ENCODE measurements around the gene ACSS2. TPM values are rescaled to one million over a fixed set of nuclear protein-coding genes. Genes with fewer than 3 reads are reported as not detected.

Gene ACSS2
- total RNA-seq, 1 experiment from 2014 or later, result 25.4 TPM

DNA sequence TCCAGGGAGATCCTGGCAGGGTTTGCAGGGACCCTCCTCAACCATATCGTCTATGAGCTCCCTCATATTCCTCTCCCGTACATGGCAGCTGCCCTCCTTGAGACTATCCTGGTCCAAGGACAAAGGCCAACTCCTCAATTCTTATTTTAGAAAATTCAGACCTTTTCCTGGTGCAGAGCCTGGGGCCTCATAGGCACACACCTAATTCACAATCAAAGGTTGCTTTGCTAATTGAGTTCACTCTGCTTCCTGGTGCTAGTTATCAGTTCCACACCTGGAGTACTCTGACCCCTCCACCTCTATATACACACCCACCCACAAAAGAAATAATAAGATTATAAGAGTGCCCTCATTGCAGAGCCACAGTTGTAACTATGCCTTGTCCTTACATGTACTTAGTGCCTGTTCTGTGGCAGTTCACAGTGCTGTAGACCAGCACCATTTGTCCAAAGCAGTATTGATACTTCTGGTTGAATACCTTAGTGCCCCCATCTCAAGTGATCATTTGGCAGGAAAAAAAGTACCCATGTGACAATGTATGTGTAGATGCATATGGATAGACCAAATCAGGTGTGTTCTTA lies 40.5 kb downstream of the ACSS2 start:
- TF ChIP-seq POLR2AphosphoS5 (IDR thresholded peaks at IDR 0.05; ENCODE audit: low read depth, low read length), result no peak
- TF ChIP-seq, protein P1, sequence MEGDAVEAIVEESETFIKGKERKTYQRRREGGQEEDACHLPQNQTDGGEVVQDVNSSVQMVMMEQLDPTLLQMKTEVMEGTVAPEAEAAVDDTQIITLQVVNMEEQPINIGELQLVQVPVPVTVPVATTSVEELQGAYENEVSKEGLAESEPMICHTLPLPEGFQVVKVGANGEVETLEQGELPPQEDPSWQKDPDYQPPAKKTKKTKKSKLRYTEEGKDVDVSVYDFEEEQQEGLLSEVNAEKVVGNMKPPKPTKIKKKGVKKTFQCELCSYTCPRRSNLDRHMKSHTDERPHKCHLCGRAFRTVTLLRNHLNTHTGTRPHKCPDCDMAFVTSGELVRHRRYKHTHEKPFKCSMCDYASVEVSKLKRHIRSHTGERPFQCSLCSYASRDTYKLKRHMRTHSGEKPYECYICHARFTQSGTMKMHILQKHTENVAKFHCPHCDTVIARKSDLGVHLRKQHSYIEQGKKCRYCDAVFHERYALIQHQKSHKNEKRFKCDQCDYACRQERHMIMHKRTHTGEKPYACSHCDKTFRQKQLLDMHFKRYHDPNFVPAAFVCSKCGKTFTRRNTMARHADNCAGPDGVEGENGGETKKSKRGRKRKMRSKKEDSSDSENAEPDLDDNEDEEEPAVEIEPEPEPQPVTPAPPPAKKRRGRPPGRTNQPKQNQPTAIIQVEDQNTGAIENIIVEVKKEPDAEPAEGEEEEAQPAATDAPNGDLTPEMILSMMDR (IDR thresholded peaks at IDR 0.05), result no peak
- TF ChIP-seq TCF7L2 (IDR thresholded peaks at IDR 0.05; ENCODE audit: low read depth, low read length), result no peak
- no peak for TF ChIP-seq SIN3A (IDR thresholded peaks at IDR 0.05; ENCODE audit: borderline replicate concordance, insufficient read depth, low read depth, low read length)
- TF ChIP-seq, protein P2, sequence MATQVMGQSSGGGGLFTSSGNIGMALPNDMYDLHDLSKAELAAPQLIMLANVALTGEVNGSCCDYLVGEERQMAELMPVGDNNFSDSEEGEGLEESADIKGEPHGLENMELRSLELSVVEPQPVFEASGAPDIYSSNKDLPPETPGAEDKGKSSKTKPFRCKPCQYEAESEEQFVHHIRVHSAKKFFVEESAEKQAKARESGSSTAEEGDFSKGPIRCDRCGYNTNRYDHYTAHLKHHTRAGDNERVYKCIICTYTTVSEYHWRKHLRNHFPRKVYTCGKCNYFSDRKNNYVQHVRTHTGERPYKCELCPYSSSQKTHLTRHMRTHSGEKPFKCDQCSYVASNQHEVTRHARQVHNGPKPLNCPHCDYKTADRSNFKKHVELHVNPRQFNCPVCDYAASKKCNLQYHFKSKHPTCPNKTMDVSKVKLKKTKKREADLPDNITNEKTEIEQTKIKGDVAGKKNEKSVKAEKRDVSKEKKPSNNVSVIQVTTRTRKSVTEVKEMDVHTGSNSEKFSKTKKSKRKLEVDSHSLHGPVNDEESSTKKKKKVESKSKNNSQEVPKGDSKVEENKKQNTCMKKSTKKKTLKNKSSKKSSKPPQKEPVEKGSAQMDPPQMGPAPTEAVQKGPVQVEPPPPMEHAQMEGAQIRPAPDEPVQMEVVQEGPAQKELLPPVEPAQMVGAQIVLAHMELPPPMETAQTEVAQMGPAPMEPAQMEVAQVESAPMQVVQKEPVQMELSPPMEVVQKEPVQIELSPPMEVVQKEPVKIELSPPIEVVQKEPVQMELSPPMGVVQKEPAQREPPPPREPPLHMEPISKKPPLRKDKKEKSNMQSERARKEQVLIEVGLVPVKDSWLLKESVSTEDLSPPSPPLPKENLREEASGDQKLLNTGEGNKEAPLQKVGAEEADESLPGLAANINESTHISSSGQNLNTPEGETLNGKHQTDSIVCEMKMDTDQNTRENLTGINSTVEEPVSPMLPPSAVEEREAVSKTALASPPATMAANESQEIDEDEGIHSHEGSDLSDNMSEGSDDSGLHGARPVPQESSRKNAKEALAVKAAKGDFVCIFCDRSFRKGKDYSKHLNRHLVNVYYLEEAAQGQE (IDR thresholded peaks at IDR 0.05; ENCODE audit: insufficient read depth in 1 of 2, low read depth in 2 of 2, low read length in 1 of 2), result no peak
- Histone ChIP-seq H3K4me3 (ENCODE audit: low read depth in 2 of 2, low read length in 2 of 2) (no peak overlapping the region), H3K9me3 (ENCODE audit: control insufficient read depth, insufficient read depth, low read depth, low read length) (no peaks in the 10 kb centered on the region), H3K27me3 (ENCODE audit: control insufficient read depth, insufficient read depth, low read length) (no peaks in the 10 kb centered on the region), H3K36me3 (ENCODE audit: control insufficient read depth, insufficient read depth, low read length) (no peaks in the 10 kb centered on the region), H3K4me1 (ENCODE audit: control insufficient read depth, insufficient read depth, low read length) (no peaks in the 10 kb centered on the region), H3K27ac (ENCODE audit: low read length) (no peak overlapping the region)
- DNase-seq (ENCODE audit: low read depth, low spot score) (no peak), ATAC-seq (no peak)
- intact Hi-C loops (cut with micrococcal nuclease; ENCODE audit: unreplicated experiment) (no loop called here), in situ Hi-C loops (cut with HindIII; ENCODE audit: low pct_unique_long_range_greater_than_20kb, low sequenced_read_pairs) (no loop called here)
- BruUV-seq (replicated peaks), result no TSS peak
- ChIA-PET POLR2A (no interaction called here), CTCF (no interaction called here)

DNA sequence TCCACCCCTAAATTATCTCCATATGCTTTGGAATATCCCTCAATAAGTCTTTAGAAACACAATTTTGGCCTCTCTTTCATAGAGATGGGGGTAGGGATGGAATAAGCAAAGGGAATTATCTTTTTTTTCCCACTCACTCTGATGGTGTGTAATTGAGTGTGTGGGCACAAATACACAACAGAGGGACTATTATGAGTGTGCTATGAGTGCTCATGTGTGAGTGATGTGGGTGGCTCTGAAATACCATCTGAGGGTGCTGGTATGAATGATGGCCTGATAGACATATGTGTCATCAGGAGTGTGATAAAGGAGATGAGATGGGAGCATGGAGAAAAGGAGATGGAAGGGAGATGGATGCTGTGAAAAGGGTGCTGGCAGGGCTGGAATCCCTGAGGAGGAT lies 43.6 kb downstream of the ACSS2 start:
- DNase-seq (ENCODE audit: low read depth, low spot score) (no peak), ATAC-seq (no peak)
- POLR2A ChIA-PET, result no interaction called here
- in situ Hi-C loops (cut with HindIII; ENCODE audit: low pct_unique_long_range_greater_than_20kb, low sequenced_read_pairs) (no loop called here), intact Hi-C loops (cut with micrococcal nuclease; ENCODE audit: unreplicated experiment) (no loop called here)
- Histone ChIP-seq H3K4me3 (ENCODE audit: low read depth in 2 of 2, low read length in 2 of 2) (no peak overlapping the region), H3K27ac (ENCODE audit: low read length) (no peak overlapping the region), H3K4me1 (ENCODE audit: control insufficient read depth, insufficient read depth, low read length) (no peaks in the 10 kb centered on the region), H3K9me3 (ENCODE audit: control insufficient read depth, insufficient read depth, low read depth, low read length) (no peaks in the 10 kb centered on the region), H3K27me3 (ENCODE audit: control insufficient read depth, insufficient read depth, low read length) (no peaks in the 10 kb centered on the region), H3K36me3 (ENCODE audit: control insufficient read depth, insufficient read depth, low read length) (no peaks in the 10 kb centered on the region)
- BruUV-seq (replicated peaks), result no TSS peak
- CTCF ChIA-PET, result no interaction called here
- no peak for TF ChIP-seq TCF7L2 (IDR thresholded peaks at IDR 0.05; ENCODE audit: low read depth, low read length)
- TF ChIP-seq, protein P2 (IDR thresholded peaks at IDR 0.05; ENCODE audit: insufficient read depth in 1 of 2, low read depth in 2 of 2, low read length in 1 of 2), result no peak
- TF ChIP-seq POLR2AphosphoS5 (IDR thresholded peaks at IDR 0.05; ENCODE audit: low read depth, low read length), result no peak
- TF ChIP-seq SIN3A (IDR thresholded peaks at IDR 0.05; ENCODE audit: borderline replicate concordance, insufficient read depth, low read depth, low read length), result no peak
- TF ChIP-seq, protein P1 (IDR thresholded peaks at IDR 0.05), result no peak
